HL-60/S4 treated with phorbol 12-myristate 13-acetate at 8.2 ng/mL for 4 days and 3 days (cell line): ENCODE results near the gene ABCB9.
"Not testable (repeated sequence)": the region's sequence is repeated elsewhere in the genome, so short reads cannot be mapped to it uniquely, and the experiment has no call there.

Experiments
- in situ Hi-C: fragments of 300-500 bp; cut with MboI; formaldehyde crosslinking; loops from 2 replicates; pipeline ENCODE4 v1.15.0; 2022; ENCODE audit warnings: low sequenced_read_pairs

ABCB9 gene

DNA sequence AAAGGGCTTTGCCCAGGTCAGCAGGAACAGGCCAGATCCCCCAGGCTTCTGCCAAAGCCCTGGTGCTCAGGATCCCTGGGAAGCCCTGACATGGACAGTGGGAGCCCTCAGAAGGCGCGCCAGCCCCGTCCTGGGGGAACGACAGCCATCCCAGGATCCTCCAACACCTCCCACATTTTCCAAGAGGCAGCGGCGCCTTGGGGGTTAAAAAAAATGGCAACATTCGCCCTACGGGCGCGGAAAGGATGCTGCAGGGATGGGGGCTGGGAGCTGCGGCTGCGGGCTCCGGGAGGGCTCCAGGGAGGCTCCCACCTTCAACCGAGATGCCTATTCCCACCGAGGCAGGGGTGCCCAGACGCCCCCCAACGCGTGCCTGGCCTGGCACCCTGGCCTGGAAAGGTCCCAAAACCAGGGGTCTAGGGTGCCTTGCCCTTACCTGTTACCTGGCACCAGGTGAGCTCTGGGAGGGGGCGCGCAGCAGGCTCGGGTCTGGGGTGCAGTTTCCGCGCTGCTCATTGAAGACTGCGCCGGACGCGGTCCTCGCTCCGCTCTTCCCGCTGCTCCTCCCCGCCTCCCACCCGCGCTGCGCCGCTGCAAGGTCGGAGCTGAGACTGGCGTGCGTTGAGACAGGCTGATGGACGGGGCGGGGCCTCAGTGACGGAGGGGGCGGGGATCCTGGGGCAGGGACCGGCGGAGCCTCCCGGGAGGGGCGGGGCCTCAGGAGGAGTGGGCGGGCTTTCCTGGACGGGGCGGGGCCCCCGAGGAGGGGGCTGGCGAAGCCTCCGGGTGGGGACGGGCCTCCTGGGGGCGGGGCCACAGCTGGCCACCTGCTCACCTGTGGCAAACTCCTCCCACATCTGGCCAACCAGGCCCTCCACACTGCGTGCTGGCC is at the start of gene ABCB9:
TSS of gene ABCB9 (minus strand) at position 613 of the 892 bp plus-strand sequence. CDS start 6,228 bp downstream, outside the sequence.
- in situ Hi-C loops: no loop called here

DNA sequence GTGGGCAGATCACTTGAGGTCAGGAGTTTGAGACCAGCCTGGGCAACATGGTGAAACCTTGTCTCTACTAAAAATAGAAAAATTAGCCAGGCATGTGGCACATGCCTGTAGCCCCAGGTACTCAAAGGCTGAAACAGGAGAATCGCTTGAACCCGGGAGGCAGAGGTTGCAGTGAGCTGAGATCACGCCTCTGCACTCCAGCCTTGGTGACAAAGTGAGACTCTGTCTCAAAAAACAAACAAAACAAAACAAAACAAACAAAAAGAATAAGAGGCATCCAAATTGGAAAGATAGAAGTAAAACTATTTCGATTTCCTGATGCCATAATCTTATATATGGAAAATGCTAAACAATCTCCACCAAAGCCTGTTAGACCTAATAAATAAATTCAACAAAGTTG is 48.2 kb upstream of the ABCB9 start:
- in situ Hi-C loops: not testable (repeated sequence)

DNA sequence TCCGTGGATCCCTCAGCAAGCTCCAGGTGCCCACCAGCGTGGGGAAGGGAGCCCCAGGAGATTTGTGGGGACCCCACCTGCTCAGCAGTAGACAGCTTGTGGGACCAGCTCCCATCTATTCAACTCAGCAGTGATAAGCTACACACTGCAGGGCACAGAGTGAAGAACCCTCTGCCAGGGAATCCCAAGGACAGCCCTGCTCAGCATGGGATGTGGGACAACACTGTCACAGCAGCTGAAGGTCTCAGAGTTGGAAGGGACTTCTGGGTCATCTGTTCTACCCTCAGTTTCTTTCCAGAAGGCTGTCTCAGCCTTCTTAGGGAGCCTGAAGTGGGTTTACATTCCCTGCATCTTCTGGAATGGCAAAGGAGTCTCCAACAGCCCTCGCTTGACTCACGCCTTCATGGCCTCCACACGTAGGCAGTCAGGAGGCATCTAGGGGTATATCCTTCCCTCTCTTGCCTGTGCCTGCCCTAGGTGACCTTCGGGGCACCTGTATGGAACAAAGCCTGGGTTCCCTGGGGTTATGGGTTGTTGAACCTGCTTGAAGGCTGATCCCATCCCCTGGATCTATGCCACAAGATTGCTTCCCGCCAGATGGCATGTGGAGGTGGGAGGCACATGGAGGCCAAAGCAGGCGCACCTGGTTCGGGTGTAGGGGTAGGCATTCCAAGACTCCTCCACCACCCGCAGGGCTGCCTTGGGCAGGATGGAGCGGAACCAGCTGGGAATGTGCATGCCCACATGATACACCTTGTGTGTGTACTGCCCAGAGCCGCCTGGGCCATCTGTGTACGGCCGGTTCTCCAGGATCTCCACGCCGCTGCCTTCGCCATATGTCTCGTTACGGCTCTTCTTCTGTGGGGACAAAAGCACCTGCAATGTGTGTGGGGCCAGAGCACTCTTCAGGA is 47.2 kb upstream of the ABCB9 start:
- in situ Hi-C loops: no loop called here

DNA sequence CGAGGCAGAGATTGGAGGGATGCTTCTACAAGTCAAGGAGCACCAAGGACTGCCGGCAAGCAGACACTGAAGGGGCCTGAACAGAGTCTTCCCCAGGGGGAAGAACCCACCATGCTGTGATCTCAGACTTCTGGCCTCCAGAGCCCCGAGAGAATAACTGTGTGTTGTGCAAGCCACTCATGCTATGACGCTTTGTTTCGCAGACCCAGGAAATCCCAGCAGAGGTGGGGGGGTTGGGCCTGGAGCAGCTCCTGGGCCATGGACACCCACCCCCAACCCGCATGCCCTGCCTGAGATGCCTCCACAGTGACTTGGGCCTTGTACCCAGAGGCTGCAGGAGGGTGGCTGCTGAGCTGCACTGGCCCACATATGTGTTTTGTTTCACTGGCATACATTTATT is 45.4 kb upstream of the ABCB9 start:
- in situ Hi-C loops: no loop called here

DNA sequence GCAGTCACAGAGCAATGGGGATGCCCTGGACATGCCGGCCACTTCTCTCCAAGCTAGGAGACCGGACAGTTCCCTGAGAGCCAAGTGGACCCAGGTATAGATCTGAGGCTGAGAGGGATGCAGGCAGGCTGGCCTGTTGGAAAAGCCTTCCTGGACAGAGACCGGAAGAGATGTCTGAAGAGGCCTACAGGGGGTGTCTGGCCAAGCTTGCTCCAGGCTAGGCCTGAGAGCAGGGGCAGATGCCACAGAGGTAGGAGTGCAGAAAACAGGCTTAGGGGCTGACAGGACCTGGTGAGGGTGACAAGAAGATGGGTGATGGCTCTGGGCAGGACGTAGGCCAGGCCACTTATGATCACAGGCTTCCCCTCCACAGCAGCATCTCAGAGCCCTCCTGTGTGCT is 44.4 kb upstream of the ABCB9 start:
- in situ Hi-C loops: no loop called here

DNA sequence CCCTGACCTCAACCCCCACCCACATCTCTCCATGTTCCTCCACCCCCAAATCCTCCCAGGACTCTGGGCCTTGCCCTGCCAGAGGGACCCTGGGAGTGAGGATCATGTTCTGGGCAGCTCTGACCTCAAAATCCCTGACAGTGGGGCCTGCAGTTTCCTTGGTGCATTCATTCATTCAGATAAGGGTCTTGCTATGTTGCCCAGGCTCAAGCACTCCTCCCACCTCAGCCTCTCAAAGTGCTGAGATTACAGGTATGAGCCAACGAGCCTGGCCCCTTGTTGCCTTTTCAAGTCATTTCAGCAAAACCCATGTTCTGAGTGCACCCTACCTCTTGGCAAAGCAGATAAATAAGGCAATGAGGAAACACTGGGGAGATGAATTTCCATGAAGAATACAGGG is 43.8 kb upstream of the ABCB9 start:
- in situ Hi-C loops: no loop called here

DNA sequence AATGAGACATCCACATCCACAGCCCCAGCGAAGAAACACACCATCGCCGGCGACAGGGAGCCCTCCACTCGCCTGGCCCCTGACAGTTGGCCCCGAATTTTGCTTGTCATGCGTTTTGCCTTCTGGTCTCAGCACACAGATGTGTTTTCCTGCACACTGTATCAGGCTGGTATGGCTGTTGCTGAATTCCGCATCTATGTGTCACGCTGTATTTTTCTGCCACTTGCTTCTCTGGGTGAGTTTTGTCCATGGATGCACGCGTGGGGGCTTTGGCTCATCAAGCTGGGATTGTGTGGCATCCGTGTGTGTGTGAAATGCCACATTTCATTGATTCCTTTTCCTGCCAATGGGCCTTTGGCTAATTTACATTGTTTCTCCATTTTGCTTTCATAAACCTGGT is 40.7 kb upstream of the ABCB9 start:
- in situ Hi-C loops: no loop called here

DNA sequence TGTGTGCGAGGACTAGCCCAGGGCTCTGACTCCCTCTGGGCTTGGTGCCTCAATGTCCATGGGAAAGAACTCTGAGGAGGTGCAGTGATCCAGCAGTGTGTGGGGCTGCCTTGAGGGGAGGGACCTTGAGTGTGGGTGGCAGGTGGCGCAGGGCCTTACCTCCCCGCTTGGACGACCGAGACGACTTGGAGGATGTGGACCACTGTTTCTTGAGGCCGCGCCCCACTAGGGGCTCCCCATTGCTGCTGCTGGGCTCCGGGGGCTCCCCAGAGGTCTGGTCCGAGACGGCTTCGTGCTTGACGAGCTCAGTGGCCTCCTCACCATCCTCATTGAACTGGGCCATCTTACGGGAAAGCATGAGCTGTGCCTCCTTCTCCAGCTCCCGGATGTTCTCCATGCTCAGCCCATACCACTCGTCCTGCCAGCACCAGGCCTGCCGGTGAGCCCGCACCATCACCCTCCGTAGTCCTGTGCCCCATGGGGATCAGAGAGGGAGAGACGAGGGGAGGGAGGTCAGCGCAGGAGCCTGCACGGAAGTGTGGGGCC is 38.9 kb upstream of the ABCB9 start:
- in situ Hi-C loops: no loop called here

DNA sequence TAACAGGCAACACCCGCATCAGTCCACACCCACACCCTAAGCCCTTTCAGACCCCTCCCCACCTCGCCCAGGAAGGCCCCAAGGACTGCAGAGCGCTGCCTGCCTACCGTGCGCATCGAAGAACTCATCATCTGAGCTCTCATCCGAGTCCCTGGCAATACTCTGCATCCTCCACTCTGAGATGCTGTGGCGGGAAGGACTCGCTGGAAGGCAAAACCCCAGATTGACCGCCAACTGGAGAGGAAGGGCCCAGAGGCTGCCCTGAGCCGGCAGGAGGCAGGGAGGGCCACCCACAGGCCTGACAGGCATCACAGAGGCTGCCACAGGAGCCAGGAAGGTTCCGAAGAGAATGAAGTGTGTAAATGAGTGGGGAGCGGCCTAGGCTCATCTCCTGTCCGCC is 38.0 kb upstream of the ABCB9 start:
- in situ Hi-C loops: no loop called here

DNA sequence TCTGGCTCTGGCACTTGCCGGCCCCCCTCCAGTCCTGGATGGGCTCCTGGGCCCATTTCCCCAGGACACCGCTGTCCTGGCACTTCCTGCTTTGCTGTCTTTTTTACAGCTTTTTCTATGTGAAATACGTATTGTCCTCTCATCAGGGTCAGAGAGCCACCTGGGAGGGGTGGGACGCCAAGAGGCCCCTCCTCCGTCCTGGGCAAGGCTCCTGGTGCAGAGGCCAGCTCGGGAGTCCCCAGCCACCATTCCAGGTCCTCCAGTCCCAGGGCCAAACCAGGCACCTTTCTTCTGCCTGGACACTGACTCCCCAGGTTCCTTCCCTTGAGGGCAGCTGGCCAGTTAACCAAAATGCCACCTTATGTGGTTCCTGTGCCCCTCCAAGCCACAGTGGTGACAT is 37.0 kb upstream of the ABCB9 start:
- in situ Hi-C loops: no loop called here

DNA sequence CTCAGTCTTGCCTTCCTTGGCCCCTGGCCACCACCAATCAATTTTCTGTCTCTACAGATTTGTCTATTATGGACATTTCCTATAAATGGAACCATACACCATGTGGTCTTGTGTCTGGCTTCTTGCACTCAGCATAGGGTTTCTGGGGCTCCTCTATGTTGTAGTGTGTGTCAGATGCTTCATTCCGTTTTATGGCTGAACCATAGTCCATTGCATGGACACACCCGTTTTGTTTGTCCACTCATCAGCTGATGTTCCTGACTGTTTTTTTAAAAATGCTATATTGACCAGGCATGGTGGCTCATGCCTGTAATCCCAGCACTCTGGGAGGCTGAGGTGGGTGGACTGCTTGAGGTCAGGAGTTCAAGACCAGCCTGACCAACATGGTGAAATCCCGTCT is 35.2 kb upstream of the ABCB9 start:
- in situ Hi-C loops: no loop called here

DNA sequence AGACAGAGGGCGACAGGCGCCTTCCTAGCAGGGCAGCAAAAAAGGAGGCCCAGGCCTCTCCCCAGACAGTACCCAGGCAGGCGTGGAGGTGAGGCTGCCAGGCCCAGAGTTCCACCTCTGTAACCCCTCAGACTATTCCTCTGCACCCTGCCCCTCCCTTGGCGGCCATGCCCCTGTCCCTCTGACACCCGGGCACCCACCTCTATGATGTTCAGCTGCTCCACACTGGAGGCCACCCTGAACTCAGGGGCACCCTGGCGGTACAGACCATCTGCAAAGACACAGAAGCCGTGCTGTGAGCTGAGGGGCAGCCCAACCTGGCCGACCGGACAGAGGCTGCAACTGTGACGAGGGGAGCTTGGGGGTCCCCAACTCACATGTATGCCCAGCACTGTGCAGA is 34.3 kb upstream of the ABCB9 start:
- in situ Hi-C loops: no loop called here

DNA sequence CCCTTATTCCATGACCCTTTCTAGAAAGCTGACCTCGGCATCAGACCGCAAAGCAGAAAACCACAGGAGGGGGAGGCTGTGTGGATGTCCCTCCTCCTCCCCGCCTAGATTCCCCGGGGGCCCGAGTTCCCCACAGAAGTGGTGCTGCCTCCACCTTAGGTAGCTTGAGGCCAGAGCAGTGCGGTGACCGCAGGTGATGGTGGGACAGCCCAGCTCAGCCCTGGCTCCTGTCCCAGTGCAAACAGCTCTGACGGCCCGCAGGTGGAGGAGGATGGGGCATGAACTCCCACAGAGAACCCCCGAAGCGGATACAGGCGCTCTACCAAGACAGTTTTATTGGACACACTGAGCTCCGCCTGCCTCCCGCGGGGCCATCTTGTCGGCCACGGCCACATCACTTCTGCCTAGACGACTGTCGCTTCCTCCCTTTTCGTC is 33.7 kb upstream of the ABCB9 start:
- in situ Hi-C loops: no loop called here

DNA sequence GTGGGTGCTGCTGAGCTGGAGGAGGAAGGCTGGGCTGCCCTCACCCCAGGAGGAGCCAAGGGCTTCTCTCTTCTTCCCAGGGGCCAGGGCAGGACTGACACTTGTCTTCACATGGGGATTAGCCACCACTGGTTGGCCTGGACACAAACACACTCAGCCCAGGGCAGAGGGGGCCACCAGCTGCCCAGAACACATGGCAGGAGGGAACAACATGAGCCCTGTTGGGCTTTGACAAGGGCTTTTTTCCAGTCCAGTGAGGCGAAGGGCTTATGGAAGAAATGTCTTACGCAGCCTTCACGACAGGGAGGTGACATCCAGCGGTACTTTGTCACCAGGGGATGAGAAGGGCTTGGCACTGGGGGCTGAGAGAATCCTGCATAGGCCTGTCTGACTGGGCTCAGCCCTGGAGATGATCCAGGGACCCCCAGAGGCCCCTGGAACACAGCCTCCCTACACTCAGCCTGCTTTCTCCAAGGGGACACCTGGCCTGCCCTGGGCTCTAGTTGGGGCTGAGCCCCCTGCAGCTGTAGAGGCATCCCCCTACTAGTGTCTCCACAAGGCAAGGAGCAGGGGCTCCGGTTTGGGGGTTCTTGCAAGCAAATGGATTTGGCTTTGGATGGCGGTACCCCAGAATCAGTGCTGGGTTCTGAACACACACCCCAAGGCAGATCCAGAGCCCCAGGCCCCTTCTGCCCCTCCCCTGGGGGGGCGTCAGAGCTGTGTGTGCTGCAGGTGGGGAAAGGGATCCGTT is 33.1 kb upstream of the ABCB9 start:
- in situ Hi-C loops: no loop called here

DNA sequence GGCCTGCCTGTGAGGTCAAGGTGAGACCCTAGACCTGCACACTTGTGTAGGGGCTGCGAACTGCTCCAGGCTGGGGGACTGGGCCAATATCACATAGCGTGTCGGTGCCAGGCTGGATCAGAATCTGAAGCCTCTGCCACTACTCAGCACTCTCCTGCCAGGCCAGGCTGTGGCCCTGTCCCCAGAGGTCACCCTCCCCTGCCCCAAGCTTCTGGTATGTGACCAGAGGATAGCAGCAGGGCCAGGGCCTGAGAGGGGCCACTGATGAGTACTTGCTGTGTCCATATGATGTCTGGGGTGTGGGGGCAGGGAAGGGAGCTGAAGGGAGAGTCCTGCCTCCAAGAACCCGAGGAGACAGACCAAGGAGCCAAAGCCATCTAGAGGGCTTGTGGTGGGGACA is 32.1 kb upstream of the ABCB9 start:
- in situ Hi-C loops: no loop called here

DNA sequence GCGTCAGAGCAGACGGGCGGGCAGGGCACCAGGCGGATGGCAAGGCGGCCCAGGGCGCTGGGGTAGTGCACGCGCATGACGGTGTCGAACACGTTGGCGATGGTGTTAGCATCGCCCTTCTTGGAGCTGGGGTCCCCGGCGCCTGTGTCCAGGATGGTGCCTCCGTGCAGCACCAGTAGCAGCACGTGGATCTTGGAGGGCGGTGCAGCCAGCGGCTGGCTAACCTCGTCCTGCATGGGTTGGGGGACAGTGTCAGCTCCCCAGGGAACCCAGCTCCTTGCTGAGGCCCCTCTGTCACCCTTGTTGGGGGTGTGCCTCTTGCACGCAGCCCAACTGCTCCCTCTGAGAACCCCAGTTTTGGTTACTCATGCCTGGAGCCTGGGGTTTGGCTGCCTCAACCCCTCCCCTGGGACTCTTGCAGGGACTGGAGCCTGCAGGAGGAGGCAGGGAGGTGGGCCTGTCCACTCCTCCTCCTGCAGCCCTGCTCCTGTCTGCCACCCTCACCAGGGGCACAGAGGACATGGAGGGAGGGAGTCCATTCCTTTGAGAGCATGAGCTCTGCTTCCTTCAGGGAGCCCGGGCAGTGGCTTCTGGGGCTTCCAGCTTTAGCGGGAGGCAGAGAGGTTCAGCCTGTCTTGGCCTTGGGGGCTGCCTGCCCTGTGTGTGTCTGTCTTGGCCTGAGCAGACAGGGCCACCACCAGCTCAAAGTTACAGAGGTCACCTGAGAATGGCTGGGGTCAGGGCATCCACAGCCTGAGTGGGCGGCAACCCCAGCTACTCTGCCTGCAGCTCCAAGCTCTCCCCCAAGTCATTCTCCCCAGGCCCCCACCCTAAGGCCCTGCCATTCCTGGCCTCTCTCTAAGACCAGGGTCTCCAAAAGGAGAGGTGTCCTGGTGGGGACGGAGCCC is 31.3 kb upstream of the ABCB9 start:
- in situ Hi-C loops: no loop called here

DNA sequence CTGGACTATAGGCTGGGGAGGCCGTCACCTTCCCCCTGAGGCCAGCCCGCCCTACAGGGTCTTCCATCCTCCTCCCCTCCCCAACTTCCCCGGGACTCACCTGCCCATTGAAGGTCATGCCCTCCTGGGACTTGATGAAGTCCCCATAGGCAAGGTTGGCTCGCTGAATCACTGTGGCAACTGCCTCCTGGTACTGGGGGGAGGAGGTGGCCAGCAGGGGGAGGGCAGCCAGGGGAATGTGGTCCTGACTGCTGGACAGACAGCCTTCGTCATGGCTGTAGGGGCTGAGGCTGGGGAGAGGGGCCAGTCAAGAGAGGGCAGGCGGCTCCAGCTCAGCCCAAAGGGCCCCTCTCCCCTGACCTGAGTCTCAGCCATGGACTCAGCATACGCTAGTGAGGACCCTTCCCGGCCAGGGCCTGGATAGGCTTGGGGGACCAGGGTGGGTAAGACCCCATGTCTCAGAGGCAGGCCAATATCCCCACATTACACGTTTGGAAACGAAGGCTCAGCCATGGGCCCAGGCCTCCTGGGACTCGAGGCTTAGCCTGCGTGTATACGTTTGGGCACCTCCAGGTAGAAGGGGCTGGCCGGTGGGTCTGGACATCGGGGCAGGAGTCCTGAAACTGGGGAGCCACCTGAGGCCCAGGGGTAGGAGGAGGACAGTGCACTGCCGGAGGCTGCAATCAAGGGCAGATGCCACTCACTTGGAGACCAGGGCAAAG is 30.5 kb upstream of the ABCB9 start:
- in situ Hi-C loops: no loop called here

DNA sequence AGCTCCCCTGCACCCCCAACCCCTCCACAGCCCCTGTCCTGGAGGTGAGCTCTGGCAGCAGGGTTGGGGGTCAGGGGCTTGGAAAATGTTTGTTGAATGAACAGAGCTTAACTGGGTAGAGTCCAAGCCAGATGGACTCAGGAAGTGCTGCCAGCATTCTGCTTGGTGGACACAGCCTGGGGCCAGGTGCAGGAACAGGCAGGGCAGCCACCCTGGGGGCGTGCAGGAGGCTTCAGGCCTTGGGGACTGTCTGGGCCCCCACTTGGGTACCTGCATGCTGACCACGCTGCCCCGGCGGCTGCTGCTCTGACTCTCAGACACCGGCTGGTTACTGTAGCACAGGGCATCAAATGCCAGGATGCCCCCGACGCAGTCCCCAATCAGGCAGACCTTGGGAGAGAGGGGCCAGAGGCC is 29.9 kb upstream of the ABCB9 start:
- in situ Hi-C loops: no loop called here

DNA sequence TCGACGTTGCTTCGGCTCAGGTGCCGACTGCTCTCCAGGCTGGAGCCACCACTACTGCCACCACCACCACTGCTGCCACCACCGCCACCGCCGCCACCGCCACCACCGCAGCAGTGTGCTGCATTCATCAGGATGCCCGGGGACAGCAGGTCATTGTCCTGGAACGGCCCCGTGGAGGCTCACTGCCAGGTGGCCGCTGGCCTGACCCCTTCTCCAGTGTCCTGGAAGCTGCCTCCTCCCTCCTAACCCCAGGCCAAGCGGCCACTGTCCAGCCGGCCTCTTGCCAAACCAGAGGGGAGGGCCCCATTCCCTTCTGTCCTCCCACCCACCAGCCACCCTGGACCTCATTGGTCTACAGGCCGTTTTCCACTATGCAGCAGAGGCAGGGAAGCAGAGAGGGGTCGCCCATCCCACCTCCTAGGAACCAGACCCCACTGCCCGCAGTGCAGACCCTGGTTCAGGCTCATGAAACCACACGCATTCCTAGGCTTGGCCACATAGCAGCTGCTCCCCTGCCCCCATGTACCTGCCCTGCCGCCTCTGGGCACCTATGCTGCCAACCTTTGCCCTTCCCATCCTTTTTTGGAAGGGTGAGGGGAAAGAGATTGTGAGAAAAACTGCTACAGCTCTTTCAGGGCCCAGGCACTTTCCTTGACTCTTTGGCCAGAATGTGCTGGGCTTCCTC is 29.4 kb upstream of the ABCB9 start:
- in situ Hi-C loops: no loop called here
